Measurements from ENCODE around the gene ZNRF3.

GRCh38 chr22:28939394-28939793 is 56.0 kb downstream of the ZNRF3 start:
- TF ChIP-seq EZH2phosphoT487 (IDR thresholded peaks at IDR 0.05; ENCODE audit: insufficient read depth, low read depth) (no peak), EZH2 (IDR thresholded peaks at IDR 0.05; ENCODE audit: insufficient read depth, poor library complexity, severe bottlenecking) (no peak)
